OCI-LY7 (cell line): ENCODE data around the gene MRM1. TPM values are rescaled to one million over a fixed set of nuclear protein-coding genes. Genes with fewer than 3 reads are reported as not detected.

Source experiments
- BruUV-seq: library from RNA; stranded (reverse); fragments of 400-500 nt; replicated peaks from 2 replicates; lab custom pipeline; 2021; lab: Mats Ljungman, UMichigan
- CTCF ChIA-PET: fragments of 300-600 bp; sonication (Branson Sonifier 250); formaldehyde crosslinking; loops from one replicate; lab custom pipeline; 2022; ENCODE audit warnings: antibody characterized with exemption; ENCODE audit not compliant: unreplicated experiment; lab: Charles Lee
- POLR2A ChIA-PET: fragments of 300-600 bp; sonication (Branson Sonifier 250); formaldehyde crosslinking; loops from one replicate; lab custom pipeline; 2022; ENCODE audit warnings: antibody characterized with exemption; lab: Charles Lee
- DNase-seq: peaks from one replicate; pipeline ENCODE4 v3.0.0-alpha.2; 2015; ENCODE audit warnings: low spot score
- H2AFZ ChIP-seq: fragments of 200-600 bp; sonication (generic), shearing (Covaris generic); 2 replicates; pipeline ENCODE4 v1.6.1; 2014; ENCODE audit warnings: mild to moderate bottlenecking, antibody characterized with exemption, low read length, moderate library complexity
- H3K27ac ChIP-seq: fragments of 200-600 bp; sonication (generic); 2 replicates; pipeline ENCODE4 v1.5.1; 2014; ENCODE audit warnings: mixed run types, low read depth, mild to moderate bottlenecking, moderate library complexity, low read length, inconsistent platforms; ENCODE audit not compliant: poor library complexity, severe bottlenecking
- H3K36me3 ChIP-seq: fragments of 200-600 bp; sonication (generic); 2 replicates; pipeline ENCODE4 v1.6.1; 2014; ENCODE audit warnings: mild to moderate bottlenecking, antibody characterized with exemption, low read length, moderate library complexity, mixed read lengths; ENCODE audit not compliant: insufficient read depth
- H3K4me1 ChIP-seq: fragments of 200-600 bp; sonication (generic); 2 replicates; pipeline ENCODE4 v1.5.1; 2014; ENCODE audit warnings: mild to moderate bottlenecking, low read length; ENCODE audit not compliant: insufficient read depth, poor library complexity, severe bottlenecking
- H3K4me2 ChIP-seq: fragments of 200-600 bp; sonication (generic); 2 replicates; pipeline ENCODE4 v1.6.1; 2014; ENCODE audit warnings: mild to moderate bottlenecking, low read length
- H3K4me3 ChIP-seq: fragments of 200-600 bp; sonication (generic); 2 replicates; pipeline ENCODE4 v1.5.1; 2014; ENCODE audit warnings: mild to moderate bottlenecking, low read depth, low read length; ENCODE audit not compliant: poor library complexity, severe bottlenecking
- H3K79me2 ChIP-seq: fragments of 200-600 bp; sonication (generic); 2 replicates; pipeline ENCODE4 v1.6.1; 2016; ENCODE audit warnings: low read depth, mild to moderate bottlenecking, low read length, moderate library complexity, mixed read lengths; ENCODE audit not compliant: insufficient read depth
- H3K9me2 ChIP-seq: fragments of 200-600 bp; sonication (generic); 2 replicates; pipeline ENCODE4 v1.6.1; 2016; ENCODE audit warnings: mild to moderate bottlenecking, low read length, mixed read lengths; ENCODE audit not compliant: insufficient read depth
- H3K9me3 ChIP-seq: fragments of 200-600 bp; sonication (generic); 2 replicates; pipeline ENCODE4 v1.6.1; 2014; ENCODE audit warnings: mild to moderate bottlenecking, mixed run types, low read length, mixed read lengths
- H4K20me1 ChIP-seq: fragments of 200-600 bp; sonication (generic); 2 replicates; pipeline ENCODE4 v1.6.1; 2014; ENCODE audit warnings: mild to moderate bottlenecking, antibody characterized with exemption, low read length, moderate library complexity, mixed read lengths; ENCODE audit not compliant: insufficient read depth
- CTCF ChIP-seq: fragments of 200-600 bp; sonication (generic); conservative IDR thresholded peaks from 2 replicates; pipeline ENCODE4 v1.5.1; 2014; ENCODE audit warnings: mild to moderate bottlenecking, antibody characterized with exemption, low read length, moderate library complexity, mixed read lengths
- EZH2phosphoT487 ChIP-seq: fragments of 200-600 bp; sonication (generic); IDR thresholded peaks from 2 replicates; pipeline ENCODE4 v1.6.1; 2018; ENCODE audit warnings: low read depth, borderline replicate concordance, mild to moderate bottlenecking, mixed run types, antibody characterized with exemption, low read length, moderate library complexity, mixed read lengths
- intact Hi-C: fragments of 100-400 bp; cut with micrococcal nuclease; formaldehyde crosslinking; loops from one replicate; pipeline ENCODE4 v1.10.0; 2022; ENCODE audit not compliant: unreplicated experiment
- total RNA-seq, 2 experiments: library from RNA; depleted of rRNA in 1 of 2; stranded (reverse); fragments of >200 nt in 1 of 2; shearing (Covaris generic) in 1 of 2; gene quantifications; 2 replicates each; pipeline ENCODE4 v1.2.3, GENCODE V29; 2014 to 2022

MRM1 gene
- total RNA-seq, 2 experiments from 2014 or later, result 22.5 to 22.6 TPM

- POLR2A ChIA-PET, result no interaction called here
- H2AFZ ChIP-seq, result no peak overlapping the region
- CTCF ChIA-PET, result no interaction called here
These were observed 39.5 kb downstream of the MRM1 start for GRCh38 chr17:36640836-36641235.

GRCh38 chr17:36641331-36641876, 40.0 kb downstream of the MRM1 start:
- TF ChIP-seq CTCF (no peak), EZH2phosphoT487 (no peak)
- Histone ChIP-seq H3K9me3 (no peaks in the 10 kb centered on the region), H3K4me3 (no peak overlapping the region), H3K9me2 (no peaks in the 10 kb centered on the region), H4K20me1 (no peaks in the 10 kb centered on the region), H3K4me1 (no peaks in the 10 kb centered on the region), H2AFZ (no peak overlapping the region), H3K36me3 (no peaks in the 10 kb centered on the region), H3K27ac (no peak overlapping the region), H3K79me2 (no peaks in the 10 kb centered on the region), H3K4me2 (no peak overlapping the region)
- ChIA-PET POLR2A (no interaction called here), CTCF (no interaction called here)
- BruUV-seq, result no TSS peak
- intact Hi-C loops, result no loop called here
- no peak for DNase-seq

More at GRCh38 chr17:36640836-36641235, 39.5 kb downstream of the MRM1 start:
- no peak for DNase-seq
- no TSS peak for BruUV-seq
- Histone ChIP-seq H3K4me1 (no peaks in the 10 kb centered on the region), H3K79me2 (no peaks in the 10 kb centered on the region), H3K9me3 (no peaks in the 10 kb centered on the region), H3K4me2 (no peak overlapping the region), H3K4me3 (no peak overlapping the region), H3K9me2 (no peaks in the 10 kb centered on the region), H3K27ac (no peak overlapping the region), H3K36me3 (no peaks in the 10 kb centered on the region), H4K20me1 (no peaks in the 10 kb centered on the region)
- intact Hi-C loops, result no loop called here
- TF ChIP-seq EZH2phosphoT487 (no peak), CTCF (no peak)
